DND-41 (cell line): ENCODE measurements around the gene XPO6.

Experiments used
- CTCF ChIP-seq: IDR thresholded peaks from 2 replicates; pipeline ENCODE4 v1.5.1; 2012; ENCODE audit warnings: borderline replicate concordance, low read length, moderate library complexity, mild to moderate bottlenecking; ENCODE audit not compliant: poor library complexity, severe bottlenecking; ENCODE audit errors: extremely low read depth
- EZH2 ChIP-seq: IDR thresholded peaks from 3 replicates; pipeline ENCODE4 v1.6.1; 2012; ENCODE audit warnings: borderline replicate concordance, low read depth, mild to moderate bottlenecking, moderate library complexity, low read length, inconsistent platforms; ENCODE audit not compliant: severe bottlenecking

GRCh38 chr16:28062847-28063521, 148.8 kb downstream of the XPO6 start:
- TF ChIP-seq CTCF (no peak), EZH2 (no peak)
